Right atrium auricular region (tissue), 2 donors: ENCODE results near the gene AHCYL2. TPM values are rescaled to one million over a fixed set of nuclear protein-coding genes. Genes with fewer than 3 reads are reported as not detected.

Source experiments
- DNase-seq: peaks from one replicate; pipeline ENCODE4 v3.0.0-alpha.2; 2019; ENCODE audit warnings: low spot score
- H3K27ac ChIP-seq, 2 donors: fragments of 200-600 bp; sonication (generic); 1 replicate in 1 of 2; 2 replicates in 1 of 2; pipeline ENCODE4 v1.5.1; 2016 to 2019
- H3K27me3 ChIP-seq, 2 donors: fragments of 200-600 bp; sonication (generic); one replicate each; pipeline versions ENCODE4 v1.5.1 to v1.6.0; 2017 to 2019
- H3K36me3 ChIP-seq: fragments of 200-600 bp; sonication (generic); one replicate; pipeline ENCODE4 v1.5.1; 2016
- H3K4me1 ChIP-seq, 2 donors: fragments of 200-600 bp; sonication (generic); one replicate each; pipeline versions ENCODE4 v1.5.1 to v1.6.0; 2017 to 2019
- H3K4me3 ChIP-seq, 2 donors: fragments of 200-600 bp; sonication (generic); 1 replicate in 1 of 2; 2 replicates in 1 of 2; pipeline ENCODE4 v1.5.1; 2017 to 2019; ENCODE audit warnings: mild to moderate bottlenecking in 1 of 2, moderate library complexity in 1 of 2
- H3K9me3 ChIP-seq, 2 donors: fragments of 200-600 bp; sonication (generic); one replicate each; pipeline ENCODE4 v1.5.1; 2019
- CTCF ChIP-seq, 2 donors: fragments of 200-600 bp; sonication (generic); IDR thresholded peaks; one replicate each; pipeline ENCODE4 v1.5.1; 2019; ENCODE audit warnings: antibody characterized with exemption in 2 of 2
- total RNA-seq, 2 donors: library from RNA; depleted of rRNA; stranded (reverse); fragments of >200 nt; gene quantifications; one replicate each; pipeline ENCODE4 v1.1.0, GENCODE V29; 2016

The AHCYL2 gene
- total RNA-seq, 2 donors from 2014 or later = 5.6 to 6.5 TPM

GRCh38 chr7:129262324-129262723, 37.5 kb downstream of the AHCYL2 start:
- Histone ChIP-seq H3K9me3 (no peaks in the 10 kb centered on the region), H3K36me3 (no peaks in the 10 kb centered on the region), H3K27ac (no peak overlapping the region)

DNA sequence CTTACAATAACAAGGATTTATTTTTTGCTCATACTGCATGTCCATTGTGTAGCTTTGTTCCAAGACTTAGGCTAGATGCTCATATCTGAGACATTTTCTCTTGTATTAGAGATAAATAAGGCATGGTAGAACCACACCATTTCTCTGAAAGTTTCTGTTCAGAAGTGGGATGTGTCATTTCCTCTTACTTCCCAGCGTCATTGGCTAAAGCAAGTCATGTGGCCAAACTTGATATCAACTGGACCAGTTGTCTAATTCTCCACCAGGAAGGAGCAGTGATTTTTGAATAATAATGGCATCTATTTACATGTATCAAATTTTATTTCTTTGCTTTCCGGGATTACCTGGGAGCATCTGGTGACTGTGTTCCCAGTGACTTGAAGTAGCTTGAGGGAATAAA, 38.3 kb downstream of the AHCYL2 start:
- TF ChIP-seq CTCF (IDR thresholded peaks at IDR 0.05) = no peak
- no peaks in the 10 kb centered on the region for H3K36me3 ChIP-seq
- DNase-seq = no peak
- no peaks in the 10 kb centered on the region for H3K9me3 ChIP-seq
- no peaks in the 10 kb centered on the region for H3K4me1 ChIP-seq
- H3K27ac ChIP-seq = no peak overlapping the region
- no peaks in the 10 kb centered on the region for H3K27me3 ChIP-seq
- H3K4me3 ChIP-seq = no peak overlapping the region

More at GRCh38 chr7:129262324-129262723, 37.5 kb downstream of the AHCYL2 start:
- DNase-seq = no peak
- Histone ChIP-seq H3K4me1 (no peaks in the 10 kb centered on the region), H3K4me3 (no peak overlapping the region), H3K27me3 (no peaks in the 10 kb centered on the region)
- TF ChIP-seq CTCF (IDR thresholded peaks at IDR 0.05) = no peak

DNA sequence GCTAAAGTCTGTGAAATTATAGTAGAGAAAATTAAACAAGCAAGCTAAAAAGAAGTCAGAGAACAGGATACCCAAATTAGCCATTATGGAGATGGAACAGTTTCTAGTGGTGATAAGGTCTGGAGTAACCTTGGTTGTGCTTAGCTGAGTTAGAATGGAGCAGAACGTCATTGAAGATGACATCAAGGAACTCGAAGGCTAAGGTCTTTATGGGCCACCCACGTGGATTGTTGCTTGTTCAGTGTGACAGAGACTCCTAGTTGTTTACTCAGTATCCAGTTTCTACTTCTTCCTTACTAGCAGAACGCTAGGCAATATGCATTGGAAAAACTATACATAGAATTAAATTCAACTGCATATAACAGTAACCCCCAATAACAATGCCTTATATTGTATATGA, 39.7 kb downstream of the AHCYL2 start:
- Histone ChIP-seq H3K4me3 (no peak overlapping the region), H3K9me3 (no peaks in the 10 kb centered on the region), H3K36me3 (no peaks in the 10 kb centered on the region), H3K27ac (no peak overlapping the region), H3K27me3 (no peaks in the 10 kb centered on the region), H3K4me1 (no peaks in the 10 kb centered on the region)
- TF ChIP-seq CTCF (IDR thresholded peaks at IDR 0.05) = no peak
- DNase-seq = no peak

GRCh38 chr7:129265328-129265727, 40.5 kb downstream of the AHCYL2 start:
- Histone ChIP-seq H3K36me3 (no peaks in the 10 kb centered on the region), H3K27ac (no peak overlapping the region)
- DNase-seq = no peak

DNA sequence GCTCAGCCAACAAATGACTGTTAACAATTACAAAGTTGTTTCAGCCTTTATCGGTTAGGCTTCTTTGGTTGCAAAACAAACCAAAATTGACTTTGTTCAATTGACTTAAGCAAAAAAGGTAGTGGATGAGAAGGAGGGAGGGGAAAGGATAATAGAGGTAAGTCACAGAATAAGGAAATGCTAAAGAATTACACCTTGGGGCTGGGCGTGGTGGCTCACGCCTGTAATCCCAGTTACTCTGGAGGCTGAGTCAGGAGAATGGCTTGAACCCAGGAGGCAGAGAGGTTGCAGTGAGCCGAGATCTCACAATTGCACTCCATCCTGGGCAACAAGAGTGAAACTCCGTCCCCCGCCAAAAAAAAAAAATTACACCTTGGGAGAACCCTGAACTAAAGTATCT, 41.4 kb downstream of the AHCYL2 start:
- Histone ChIP-seq H3K27ac (no peak overlapping the region), H3K9me3 (no peaks in the 10 kb centered on the region), H3K4me3 (no peak overlapping the region), H3K36me3 (no peaks in the 10 kb centered on the region), H3K4me1 (no peaks in the 10 kb centered on the region), H3K27me3 (no peaks in the 10 kb centered on the region)
- no peak for TF ChIP-seq CTCF (IDR thresholded peaks at IDR 0.05)
- DNase-seq = no peak

More at GRCh38 chr7:129265328-129265727, 40.5 kb downstream of the AHCYL2 start:
- TF ChIP-seq CTCF (IDR thresholded peaks at IDR 0.05) = no peak
- Histone ChIP-seq H3K4me1 (no peaks in the 10 kb centered on the region), H3K4me3 (no peak overlapping the region), H3K27me3 (no peaks in the 10 kb centered on the region), H3K9me3 (no peaks in the 10 kb centered on the region)

DNA sequence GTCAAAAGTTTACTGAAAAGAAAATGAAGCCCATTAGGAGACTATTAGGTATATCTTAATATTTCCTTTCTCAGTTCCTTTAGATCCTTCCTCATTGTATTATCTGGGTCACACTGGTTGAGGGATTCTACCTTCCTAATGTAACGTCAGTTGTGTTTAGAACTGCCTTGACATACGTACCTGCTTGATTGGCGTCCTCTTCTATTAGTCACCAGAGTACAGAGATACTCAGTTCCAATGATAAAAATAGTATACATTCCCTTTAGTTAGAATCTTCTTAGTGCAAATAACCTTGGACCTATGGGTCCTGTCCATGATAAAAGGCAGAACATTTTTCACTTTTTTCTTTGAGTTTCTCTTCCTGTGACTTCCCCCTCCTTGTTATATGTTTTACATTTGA, 45.2 kb downstream of the AHCYL2 start:
- Histone ChIP-seq H3K4me3 (no peak overlapping the region), H3K27me3 (no peaks in the 10 kb centered on the region), H3K4me1 (no peaks in the 10 kb centered on the region), H3K9me3 (peaks cover 0 to 9% of the 10 kb centered on the region in 2 donors), H3K27ac (no peak overlapping the region), H3K36me3 (no peaks in the 10 kb centered on the region)
- no peak for DNase-seq
- no peak for TF ChIP-seq CTCF (IDR thresholded peaks at IDR 0.05)
